Astrocyte (in vitro differentiated cells and primary cell): ENCODE results near the gene TMEM80. TPM values are rescaled to one million over a fixed set of nuclear protein-coding genes. Genes with fewer than 3 reads are reported as not detected.

Experiments used
- DNase-seq: peaks from one replicate; pipeline ENCODE4 v3.0.0-alpha.2; 2010; ENCODE audit warnings: low read depth
- FAIRE-seq: peaks from 2 replicates; lab custom pipeline; 2011; peaks lifted over from hg19 to GRCh38; lab: Jason Lieb, UNC
- H2AFZ ChIP-seq: 2 replicates; pipeline ENCODE4 v1.6.0; 2012; ENCODE audit warnings: low read depth, low read length, inconsistent platforms
- H3K27ac ChIP-seq: 2 replicates; pipeline ENCODE4 v1.5.1; 2011; ENCODE audit warnings: low read depth, low read length, inconsistent platforms
- H3K27me3 ChIP-seq: 2 replicates; pipeline ENCODE4 v1.6.0; 2011; ENCODE audit warnings: low read length, inconsistent platforms; ENCODE audit not compliant: insufficient read depth
- H3K36me3 ChIP-seq: 2 replicates; pipeline ENCODE4 v1.5.1; 2011; ENCODE audit warnings: low read length, inconsistent platforms; ENCODE audit not compliant: insufficient read depth
- H3K4me1 ChIP-seq: 2 replicates; pipeline ENCODE4 v1.5.1; 2011; ENCODE audit warnings: low read length, inconsistent platforms; ENCODE audit not compliant: insufficient read depth
- H3K4me2 ChIP-seq: 2 replicates; pipeline ENCODE4 v1.6.0; 2012; ENCODE audit warnings: low read length, inconsistent platforms
- H3K4me3 ChIP-seq: 2 replicates; pipeline ENCODE4 v1.5.1; 2011; ENCODE audit warnings: low read depth, mild to moderate bottlenecking, low read length, inconsistent platforms; ENCODE audit not compliant: insufficient read depth
- H3K79me2 ChIP-seq: 2 replicates; pipeline ENCODE4 v1.6.0; 2012; ENCODE audit warnings: mild to moderate bottlenecking, low read length, inconsistent platforms; ENCODE audit not compliant: insufficient read depth
- H3K9ac ChIP-seq: 2 replicates; pipeline ENCODE4 v1.6.0; 2012; ENCODE audit warnings: mild to moderate bottlenecking, low read length, inconsistent platforms
- H3K9me3 ChIP-seq: 2 replicates; pipeline ENCODE4 v1.5.1; 2012; ENCODE audit warnings: low read depth, mild to moderate bottlenecking, low read length, inconsistent platforms; ENCODE audit not compliant: insufficient read depth
- H4K20me1 ChIP-seq: 2 replicates; pipeline ENCODE4 v1.6.0; 2012; ENCODE audit warnings: low read length, inconsistent platforms; ENCODE audit not compliant: insufficient read depth
- H3K27ac Mint-ChIP-seq: one replicate; pipeline ENCODE4 v1.8.0; 2021; ENCODE audit warnings: mild to moderate bottlenecking, mixed read lengths; ENCODE audit not compliant: unreplicated experiment
- H3K27me3 Mint-ChIP-seq: one replicate; pipeline ENCODE4 v1.8.0; 2021; ENCODE audit warnings: low read depth, mixed read lengths; ENCODE audit not compliant: unreplicated experiment
- H3K36me3 Mint-ChIP-seq: one replicate; pipeline ENCODE4 v1.8.0; 2021; ENCODE audit warnings: low read depth, mixed read lengths; ENCODE audit not compliant: unreplicated experiment
- H3K4me1 Mint-ChIP-seq: one replicate; pipeline ENCODE4 v1.8.0; 2021; ENCODE audit warnings: low read depth, mixed read lengths; ENCODE audit not compliant: unreplicated experiment
- H3K4me3 Mint-ChIP-seq: one replicate; pipeline ENCODE4 v1.8.0; 2021; ENCODE audit warnings: mild to moderate bottlenecking, moderate library complexity, mixed read lengths; ENCODE audit not compliant: unreplicated experiment
- H3K9me3 Mint-ChIP-seq: one replicate; pipeline ENCODE4 v1.8.0; 2021; ENCODE audit warnings: mild to moderate bottlenecking, mixed read lengths; ENCODE audit not compliant: unreplicated experiment
- CTCF ChIP-seq: IDR thresholded peaks from 2 replicates; pipeline ENCODE4 v1.5.1; 2011; ENCODE audit warnings: low read depth, mild to moderate bottlenecking, inconsistent platforms, low read length, moderate library complexity; ENCODE audit not compliant: insufficient read depth
- EZH2 ChIP-seq: IDR thresholded peaks from 2 replicates; pipeline ENCODE4 v1.6.1; 2012; ENCODE audit warnings: mild to moderate bottlenecking, low read length, inconsistent platforms; ENCODE audit not compliant: insufficient read depth
- total RNA-seq: library from RNA; stranded (reverse); gene quantifications from 2 replicates; pipeline ENCODE4 v1.2.1, GENCODE V29; 2021

The TMEM80 gene
- total RNA-seq, 1 donor from 2014 or later: 16.1 TPM

GRCh38 chr11:665062-665703 lies 30.4 kb upstream of the TMEM80 start:
- Histone ChIP-seq H3K79me2 (no peaks in the 10 kb centered on the region), H3K9me3 (no peaks in the 10 kb centered on the region), H3K27me3 (no peaks in the 10 kb centered on the region), H3K36me3 (peaks cover 2% of the 10 kb centered on the region), H3K4me1 (no peaks in the 10 kb centered on the region), H3K27ac (no peak overlapping the region), H3K4me2 (no peak overlapping the region), H2AFZ (no peak overlapping the region), H3K4me3 (no peak overlapping the region), H4K20me1 (peaks cover 44% of the 10 kb centered on the region), H3K9ac (no peak overlapping the region)
- H3K4me1 Mint-ChIP-seq: peaks cover 8% of the 10 kb centered on the region
- peaks cover 25% of the 10 kb centered on the region for H3K36me3 Mint-ChIP-seq
- no peak overlapping the region for H3K4me3 Mint-ChIP-seq
- DNase-seq (no peak), FAIRE-seq (no peak)
- TF ChIP-seq CTCF (no peak), EZH2 (no peak)
- H3K27me3 Mint-ChIP-seq: no peaks in the 10 kb centered on the region
- H3K27ac Mint-ChIP-seq: no peak overlapping the region
- H3K9me3 Mint-ChIP-seq: no peaks in the 10 kb centered on the region

- FAIRE-seq: no peak
- Histone ChIP-seq H4K20me1 (peaks cover 41% of the 10 kb centered on the region), H3K27ac (no peak overlapping the region), H3K4me1 (no peaks in the 10 kb centered on the region), H3K36me3 (peaks cover 2% of the 10 kb centered on the region), H3K4me3 (no peak overlapping the region), H3K9me3 (no peaks in the 10 kb centered on the region), H3K9ac (no peak overlapping the region), H2AFZ (no peak overlapping the region), H3K27me3 (no peaks in the 10 kb centered on the region), H3K79me2 (no peaks in the 10 kb centered on the region), H3K4me2 (no peak overlapping the region)
- peak overlapping the region; percentile 53 for H3K27ac Mint-ChIP-seq
- no peaks in the 10 kb centered on the region for H3K27me3 Mint-ChIP-seq
- H3K36me3 Mint-ChIP-seq: peaks cover 25% of the 10 kb centered on the region
- no peaks in the 10 kb centered on the region for H3K9me3 Mint-ChIP-seq
- H3K4me3 Mint-ChIP-seq: no peak overlapping the region
- H3K4me1 Mint-ChIP-seq: peaks cover 8% of the 10 kb centered on the region
- TF ChIP-seq EZH2: no peak
- no peak for TF ChIP-seq CTCF
- peak; percentile 4 for DNase-seq
These were observed 29.8 kb upstream of the TMEM80 start for GRCh38 chr11:665704-666281.

DNA sequence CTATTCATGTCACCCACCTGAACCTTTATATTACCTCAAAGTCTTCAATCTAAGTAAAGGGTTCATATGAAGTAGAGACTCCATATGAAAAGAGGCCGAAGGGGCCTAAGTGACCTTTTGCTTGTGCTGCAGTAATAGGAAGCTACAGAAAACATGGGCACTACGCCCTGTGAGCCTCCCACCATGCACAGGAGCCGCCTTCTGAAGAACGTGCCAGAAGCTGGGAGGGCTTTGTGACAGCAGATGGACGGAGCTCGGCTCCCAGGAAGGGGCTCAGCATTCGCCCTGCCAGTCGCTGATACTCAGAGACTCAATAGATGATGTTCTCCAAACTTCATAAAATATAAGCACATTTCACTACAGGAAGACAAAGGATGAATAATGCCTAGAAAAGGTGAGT lies 21.8 kb upstream of the TMEM80 start:
- no peaks in the 10 kb centered on the region for H3K27me3 Mint-ChIP-seq
- Histone ChIP-seq H3K4me1 (no peaks in the 10 kb centered on the region), H3K27me3 (no peaks in the 10 kb centered on the region), H3K4me2 (no peak overlapping the region), H3K9me3 (no peaks in the 10 kb centered on the region), H2AFZ (no peak overlapping the region), H3K4me3 (no peak overlapping the region), H3K9ac (no peak overlapping the region), H4K20me1 (peaks cover 4% of the 10 kb centered on the region), H3K27ac (no peak overlapping the region), H3K79me2 (no peaks in the 10 kb centered on the region), H3K36me3 (peaks cover 17% of the 10 kb centered on the region)
- DNase-seq (no peak), FAIRE-seq (no peak)
- no peaks in the 10 kb centered on the region for H3K9me3 Mint-ChIP-seq
- H3K36me3 Mint-ChIP-seq: peaks cover 21% of the 10 kb centered on the region
- no peak overlapping the region for H3K27ac Mint-ChIP-seq
- TF ChIP-seq EZH2: no peak
- TF ChIP-seq CTCF: no peak
- H3K4me1 Mint-ChIP-seq: no peaks in the 10 kb centered on the region
- H3K4me3 Mint-ChIP-seq: no peak overlapping the region
